ENCODE results near the gene SNTG2. TPM values are rescaled to one million over a fixed set of nuclear protein-coding genes. Genes with fewer than 3 reads are reported as not detected.

SNTG2 gene
- total RNA-seq, 1 donor from 2014 or later: 1.9 TPM

- H3K4me1 ChIP-seq (ENCODE audit: insufficient read depth, low read length): no peaks in the 10 kb centered on the region
- H3K9me3 Mint-ChIP-seq (ENCODE audit: unreplicated experiment): no peaks in the 10 kb centered on the region
These were observed 132.0 kb downstream of the SNTG2 start for GRCh38 chr2:1082456-1083205.

GRCh38 chr2:1088192-1088860 lies 137.7 kb downstream of the SNTG2 start:
- no peak overlapping the region for H3K27ac Mint-ChIP-seq (ENCODE audit: unreplicated experiment)
- H3K79me2 ChIP-seq (ENCODE audit: insufficient read depth, low read length): no peaks in the 10 kb centered on the region

More at GRCh38 chr2:1082456-1083205, 132.0 kb downstream of the SNTG2 start:
- H2AFZ ChIP-seq (ENCODE audit: low read depth, low read length): no peak overlapping the region
- TF ChIP-seq EZH2 (IDR thresholded peaks at IDR 0.05; ENCODE audit: insufficient read depth, low read length) (no peak), CTCF (IDR thresholded peaks at IDR 0.05; ENCODE audit: insufficient read depth, low read depth, low read length) (no peak)
- DNase-seq (ENCODE audit: low read depth) (no peak), FAIRE-seq (no peak)
- no peaks in the 10 kb centered on the region for H3K79me2 ChIP-seq (ENCODE audit: insufficient read depth, low read length)
- no peak overlapping the region for H3K9ac ChIP-seq (ENCODE audit: low read length)
- Mint-ChIP-seq H3K4me1 (ENCODE audit: low read depth, unreplicated experiment) (no peaks in the 10 kb centered on the region), H3K27ac (ENCODE audit: unreplicated experiment) (no peak overlapping the region), H3K27me3 (ENCODE audit: low read depth, unreplicated experiment) (no peaks in the 10 kb centered on the region), H3K4me3 (ENCODE audit: unreplicated experiment) (no peak overlapping the region), H3K36me3 (ENCODE audit: low read depth, unreplicated experiment) (peaks cover 1% of the 10 kb centered on the region)
- H4K20me1 ChIP-seq (ENCODE audit: insufficient read depth, low read length): no peaks in the 10 kb centered on the region
- no peaks in the 10 kb centered on the region for H3K36me3 ChIP-seq (ENCODE audit: insufficient read depth, low read length)
- no peak overlapping the region for H3K27ac ChIP-seq (ENCODE audit: low read depth, low read length)
- no peak overlapping the region for H3K4me2 ChIP-seq (ENCODE audit: low read length)
- H3K4me3 ChIP-seq (ENCODE audit: insufficient read depth, low read depth, low read length): no peak overlapping the region
- no peaks in the 10 kb centered on the region for H3K9me3 ChIP-seq (ENCODE audit: insufficient read depth, low read depth, low read length)
- H3K27me3 ChIP-seq (ENCODE audit: insufficient read depth, low read length): no peaks in the 10 kb centered on the region

More at GRCh38 chr2:1088192-1088860, 137.7 kb downstream of the SNTG2 start:
- Histone ChIP-seq H3K9me3 (ENCODE audit: insufficient read depth, low read depth, low read length) (no peaks in the 10 kb centered on the region), H3K4me2 (ENCODE audit: low read length) (no peak overlapping the region), H2AFZ (ENCODE audit: low read depth, low read length) (no peak overlapping the region), H3K4me1 (ENCODE audit: insufficient read depth, low read length) (no peaks in the 10 kb centered on the region), H3K27me3 (ENCODE audit: insufficient read depth, low read length) (no peaks in the 10 kb centered on the region), H3K36me3 (ENCODE audit: insufficient read depth, low read length) (no peaks in the 10 kb centered on the region), H3K9ac (ENCODE audit: low read length) (no peak overlapping the region), H3K27ac (ENCODE audit: low read depth, low read length) (no peak overlapping the region), H3K4me3 (ENCODE audit: insufficient read depth, low read depth, low read length) (no peak overlapping the region), H4K20me1 (ENCODE audit: insufficient read depth, low read length) (no peaks in the 10 kb centered on the region)
- H3K27me3 Mint-ChIP-seq (ENCODE audit: low read depth, unreplicated experiment): no peaks in the 10 kb centered on the region
- peaks cover 1% of the 10 kb centered on the region for H3K9me3 Mint-ChIP-seq (ENCODE audit: unreplicated experiment)
- no peak overlapping the region for H3K4me3 Mint-ChIP-seq (ENCODE audit: unreplicated experiment)
- no peak for DNase-seq (ENCODE audit: low read depth)
- no peak for FAIRE-seq
- H3K36me3 Mint-ChIP-seq (ENCODE audit: low read depth, unreplicated experiment): peaks cover 4% of the 10 kb centered on the region
- TF ChIP-seq EZH2 (IDR thresholded peaks at IDR 0.05; ENCODE audit: insufficient read depth, low read length): no peak
- no peak for TF ChIP-seq CTCF (IDR thresholded peaks at IDR 0.05; ENCODE audit: insufficient read depth, low read depth, low read length)
- H3K4me1 Mint-ChIP-seq (ENCODE audit: low read depth, unreplicated experiment): no peaks in the 10 kb centered on the region
